Astrocyte (in vitro differentiated cells and primary cell): ENCODE results near the gene TRAPPC2. TPM values are rescaled to one million over a fixed set of nuclear protein-coding genes. Genes with fewer than 3 reads are reported as not detected.
A peak's percentile ranks its signal among the peaks of the same experiment; 100 is the strongest.

ENCODE experiments used
- DNase-seq: peaks from one replicate; pipeline ENCODE4 v3.0.0-alpha.2; 2010; ENCODE audit warnings: low read depth
- FAIRE-seq: peaks from 2 replicates; lab custom pipeline; 2011; peaks lifted over from hg19 to GRCh38; lab: Jason Lieb, UNC
- H2AFZ ChIP-seq: 2 replicates; pipeline ENCODE4 v1.6.0; 2012; ENCODE audit warnings: low read depth, low read length, inconsistent platforms
- H3K27ac ChIP-seq: 2 replicates; pipeline ENCODE4 v1.5.1; 2011; ENCODE audit warnings: low read depth, low read length, inconsistent platforms
- H3K27me3 ChIP-seq: 2 replicates; pipeline ENCODE4 v1.6.0; 2011; ENCODE audit warnings: low read length, inconsistent platforms; ENCODE audit not compliant: insufficient read depth
- H3K36me3 ChIP-seq: 2 replicates; pipeline ENCODE4 v1.5.1; 2011; ENCODE audit warnings: low read length, inconsistent platforms; ENCODE audit not compliant: insufficient read depth
- H3K4me1 ChIP-seq: 2 replicates; pipeline ENCODE4 v1.5.1; 2011; ENCODE audit warnings: low read length, inconsistent platforms; ENCODE audit not compliant: insufficient read depth
- H3K4me2 ChIP-seq: 2 replicates; pipeline ENCODE4 v1.6.0; 2012; ENCODE audit warnings: low read length, inconsistent platforms
- H3K4me3 ChIP-seq: 2 replicates; pipeline ENCODE4 v1.5.1; 2011; ENCODE audit warnings: low read depth, mild to moderate bottlenecking, low read length, inconsistent platforms; ENCODE audit not compliant: insufficient read depth
- H3K79me2 ChIP-seq: 2 replicates; pipeline ENCODE4 v1.6.0; 2012; ENCODE audit warnings: mild to moderate bottlenecking, low read length, inconsistent platforms; ENCODE audit not compliant: insufficient read depth
- H3K9ac ChIP-seq: 2 replicates; pipeline ENCODE4 v1.6.0; 2012; ENCODE audit warnings: mild to moderate bottlenecking, low read length, inconsistent platforms
- H3K9me3 ChIP-seq: 2 replicates; pipeline ENCODE4 v1.5.1; 2012; ENCODE audit warnings: low read depth, mild to moderate bottlenecking, low read length, inconsistent platforms; ENCODE audit not compliant: insufficient read depth
- H4K20me1 ChIP-seq: 2 replicates; pipeline ENCODE4 v1.6.0; 2012; ENCODE audit warnings: low read length, inconsistent platforms; ENCODE audit not compliant: insufficient read depth
- H3K27ac Mint-ChIP-seq: one replicate; pipeline ENCODE4 v1.8.0; 2021; ENCODE audit warnings: mild to moderate bottlenecking, mixed read lengths; ENCODE audit not compliant: unreplicated experiment
- H3K27me3 Mint-ChIP-seq: one replicate; pipeline ENCODE4 v1.8.0; 2021; ENCODE audit warnings: low read depth, mixed read lengths; ENCODE audit not compliant: unreplicated experiment
- H3K36me3 Mint-ChIP-seq: one replicate; pipeline ENCODE4 v1.8.0; 2021; ENCODE audit warnings: low read depth, mixed read lengths; ENCODE audit not compliant: unreplicated experiment
- H3K4me1 Mint-ChIP-seq: one replicate; pipeline ENCODE4 v1.8.0; 2021; ENCODE audit warnings: low read depth, mixed read lengths; ENCODE audit not compliant: unreplicated experiment
- H3K4me3 Mint-ChIP-seq: one replicate; pipeline ENCODE4 v1.8.0; 2021; ENCODE audit warnings: mild to moderate bottlenecking, moderate library complexity, mixed read lengths; ENCODE audit not compliant: unreplicated experiment
- H3K9me3 Mint-ChIP-seq: one replicate; pipeline ENCODE4 v1.8.0; 2021; ENCODE audit warnings: mild to moderate bottlenecking, mixed read lengths; ENCODE audit not compliant: unreplicated experiment
- CTCF ChIP-seq: IDR thresholded peaks from 2 replicates; pipeline ENCODE4 v1.5.1; 2011; ENCODE audit warnings: low read depth, mild to moderate bottlenecking, inconsistent platforms, low read length, moderate library complexity; ENCODE audit not compliant: insufficient read depth
- EZH2 ChIP-seq: IDR thresholded peaks from 2 replicates; pipeline ENCODE4 v1.6.1; 2012; ENCODE audit warnings: mild to moderate bottlenecking, low read length, inconsistent platforms; ENCODE audit not compliant: insufficient read depth
- total RNA-seq: library from RNA; stranded (reverse); gene quantifications from 2 replicates; pipeline ENCODE4 v1.2.1, GENCODE V29; 2021

TRAPPC2 gene
- total RNA-seq, 1 donor from 2014 or later = 17.0 TPM

- no peak overlapping the region for H3K27ac Mint-ChIP-seq
- H2AFZ ChIP-seq = no peak overlapping the region
These were observed 29.1 kb upstream of the TRAPPC2 start for GRCh38 chrX:13763489-13763888.

DNA sequence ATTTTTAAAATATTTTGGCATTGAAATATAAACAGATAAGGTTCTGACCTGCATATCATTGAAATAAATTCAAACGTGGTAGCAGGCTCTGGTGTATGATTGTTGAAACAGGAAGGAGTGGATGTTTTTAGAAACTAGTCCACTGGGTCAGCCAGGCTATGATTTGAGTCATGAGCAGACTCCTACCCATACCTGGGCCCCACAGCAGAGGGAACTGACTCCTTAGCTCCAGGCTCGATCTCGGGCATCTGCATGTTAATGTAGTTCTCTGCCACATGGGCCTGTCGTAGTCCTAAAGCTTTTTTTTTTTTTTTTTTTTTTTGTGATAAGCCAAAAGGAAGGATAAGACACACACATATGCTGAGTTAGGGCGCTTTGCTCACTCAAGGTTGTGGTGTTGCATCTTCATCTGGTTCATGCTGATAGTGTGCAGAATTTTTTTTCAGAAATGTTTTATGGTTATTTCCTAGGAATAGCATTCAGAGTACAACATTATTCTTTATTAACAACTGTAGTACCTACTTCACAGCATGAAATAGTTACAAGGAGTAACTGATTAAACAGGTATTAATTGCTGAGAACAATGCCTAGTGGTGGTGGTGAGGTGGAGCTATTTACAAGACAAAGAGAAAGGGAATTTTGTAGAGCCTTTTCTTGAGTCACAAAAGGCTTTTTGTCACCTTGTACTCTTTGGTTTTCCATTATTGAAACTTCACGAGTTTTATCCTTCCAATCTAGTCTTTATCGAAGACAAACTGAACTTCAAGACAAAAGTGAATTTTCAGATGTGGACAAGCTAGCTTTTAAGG lies 27.4 kb upstream of the TRAPPC2 start:
- Histone ChIP-seq H3K4me3 (no peak overlapping the region), H3K79me2 (no peaks in the 10 kb centered on the region), H3K27ac (no peak overlapping the region), H2AFZ (no peak overlapping the region), H3K27me3 (no peaks in the 10 kb centered on the region), H3K9ac (no peak overlapping the region), H3K4me1 (no peaks in the 10 kb centered on the region), H3K4me2 (no peak overlapping the region), H4K20me1 (no peaks in the 10 kb centered on the region), H3K9me3 (no peaks in the 10 kb centered on the region), H3K36me3 (peaks cover 16% of the 10 kb centered on the region)
- TF ChIP-seq CTCF = no peak
- no peak for TF ChIP-seq EZH2
- H3K9me3 Mint-ChIP-seq = no peaks in the 10 kb centered on the region
- DNase-seq (no peak), FAIRE-seq (peak; percentile 73)
- H3K27ac Mint-ChIP-seq = no peak overlapping the region
- H3K4me3 Mint-ChIP-seq = no peak overlapping the region
- no peaks in the 10 kb centered on the region for H3K27me3 Mint-ChIP-seq
- H3K4me1 Mint-ChIP-seq = no peaks in the 10 kb centered on the region
- peaks cover 11% of the 10 kb centered on the region for H3K36me3 Mint-ChIP-seq

More at GRCh38 chrX:13763489-13763888, 29.1 kb upstream of the TRAPPC2 start:
- H3K4me1 ChIP-seq = no peaks in the 10 kb centered on the region
- H4K20me1 ChIP-seq = no peaks in the 10 kb centered on the region
- no peak overlapping the region for H3K4me3 ChIP-seq
- Mint-ChIP-seq H3K36me3 (peaks cover 11% of the 10 kb centered on the region), H3K4me3 (no peak overlapping the region), H3K4me1 (no peaks in the 10 kb centered on the region), H3K9me3 (no peaks in the 10 kb centered on the region), H3K27me3 (no peaks in the 10 kb centered on the region)
- peaks cover 17% of the 10 kb centered on the region for H3K36me3 ChIP-seq
- TF ChIP-seq EZH2 = no peak
- H3K4me2 ChIP-seq = no peak overlapping the region
- H3K79me2 ChIP-seq = no peaks in the 10 kb centered on the region
- H3K9me3 ChIP-seq = no peaks in the 10 kb centered on the region
- no peaks in the 10 kb centered on the region for H3K27me3 ChIP-seq
- no peak for DNase-seq
- peak; percentile 96 for FAIRE-seq
- H3K9ac ChIP-seq = no peak overlapping the region
- no peak overlapping the region for H3K27ac ChIP-seq

DNA sequence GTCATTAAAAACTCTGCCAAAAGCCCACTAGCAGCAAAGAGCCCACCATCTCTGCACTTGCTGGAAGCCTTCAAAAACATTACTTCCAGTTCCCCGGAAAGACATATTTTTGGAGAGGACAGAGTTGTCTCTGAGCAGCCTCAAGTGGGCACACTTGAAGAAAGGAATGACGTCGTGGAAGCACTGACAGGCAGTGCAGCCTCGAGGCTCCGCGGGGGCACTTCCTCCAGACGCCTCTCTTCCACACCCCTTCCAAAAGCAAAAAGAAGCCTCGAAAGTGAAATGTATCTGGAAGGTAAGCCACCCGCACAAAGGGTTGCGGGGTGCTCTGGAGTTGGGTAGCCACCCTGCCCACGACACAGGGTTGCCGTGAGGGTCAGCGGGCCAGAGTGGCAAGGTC lies 26.0 kb upstream of the TRAPPC2 start:
- H3K36me3 ChIP-seq = peaks cover 13% of the 10 kb centered on the region
- TF ChIP-seq EZH2 = no peak
- TF ChIP-seq CTCF = no peak
- H3K9ac ChIP-seq = no peak overlapping the region
- Mint-ChIP-seq H3K27me3 (no peaks in the 10 kb centered on the region), H3K4me1 (no peaks in the 10 kb centered on the region), H3K4me3 (no peak overlapping the region), H3K9me3 (no peaks in the 10 kb centered on the region), H3K27ac (no peak overlapping the region), H3K36me3 (no peaks in the 10 kb centered on the region)
- DNase-seq = no peak
- H3K9me3 ChIP-seq = no peaks in the 10 kb centered on the region
- H2AFZ ChIP-seq = no peak overlapping the region
- no peaks in the 10 kb centered on the region for H3K4me1 ChIP-seq
- no peaks in the 10 kb centered on the region for H3K79me2 ChIP-seq
- FAIRE-seq = peak; percentile 88
- no peak overlapping the region for H3K4me3 ChIP-seq
- H3K27ac ChIP-seq = no peak overlapping the region
- H3K27me3 ChIP-seq = no peaks in the 10 kb centered on the region
- no peaks in the 10 kb centered on the region for H4K20me1 ChIP-seq
- H3K4me2 ChIP-seq = no peak overlapping the region
